GM12873 (cell line): ENCODE measurements around the gene NELFB.

Experiments
- TF ChIP-seq, protein P1 (sequence below): IDR thresholded peaks from 2 replicates; pipeline ENCODE4 v1.5.1; 2012; ENCODE audit warnings: low read depth, mild to moderate bottlenecking, moderate library complexity, low read length, control low read depth; ENCODE audit not compliant: insufficient read depth; ENCODE audit errors: missing control alignments

NELFB gene

DNA sequence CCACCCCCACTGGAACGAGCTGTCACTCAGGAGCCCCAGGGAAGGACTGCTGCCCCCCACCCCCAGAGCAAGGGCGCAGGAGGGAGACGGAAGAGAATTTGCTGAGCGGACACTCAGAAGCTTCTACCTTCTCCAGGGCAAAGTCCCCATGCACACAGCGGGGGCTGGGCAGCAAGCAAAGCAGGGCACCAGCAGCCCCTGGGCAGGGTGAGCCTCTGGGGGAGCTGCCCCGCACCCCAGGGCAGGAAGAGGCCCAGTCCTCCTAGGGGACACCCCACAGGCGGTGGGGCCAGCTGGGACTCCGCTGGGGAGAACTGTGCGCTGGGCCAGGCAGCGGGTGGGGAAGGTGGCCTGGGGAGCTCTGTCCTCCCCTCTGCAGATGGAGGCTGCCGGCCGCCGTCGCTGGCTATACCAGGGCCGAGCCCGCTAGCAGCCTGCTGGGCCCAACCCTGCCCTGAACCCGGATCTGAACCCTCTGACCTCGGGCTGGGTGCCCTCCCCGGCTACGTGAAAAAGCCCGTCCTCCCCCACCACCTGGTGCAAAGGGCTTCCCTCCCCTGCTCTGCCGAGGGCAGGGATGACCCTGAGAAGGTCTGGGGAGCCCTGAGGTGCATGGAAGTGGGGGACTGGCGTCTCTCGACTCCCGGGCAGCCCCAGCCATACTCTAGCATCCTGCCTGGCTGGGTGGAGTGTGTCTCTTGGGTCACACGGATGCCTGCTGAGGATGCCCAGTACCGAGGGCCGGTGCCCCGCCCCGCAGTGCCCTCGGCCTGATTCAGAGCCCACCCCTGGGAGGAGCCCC lies 25.0 kb upstream of the NELFB start:
- TF ChIP-seq, protein P1, sequence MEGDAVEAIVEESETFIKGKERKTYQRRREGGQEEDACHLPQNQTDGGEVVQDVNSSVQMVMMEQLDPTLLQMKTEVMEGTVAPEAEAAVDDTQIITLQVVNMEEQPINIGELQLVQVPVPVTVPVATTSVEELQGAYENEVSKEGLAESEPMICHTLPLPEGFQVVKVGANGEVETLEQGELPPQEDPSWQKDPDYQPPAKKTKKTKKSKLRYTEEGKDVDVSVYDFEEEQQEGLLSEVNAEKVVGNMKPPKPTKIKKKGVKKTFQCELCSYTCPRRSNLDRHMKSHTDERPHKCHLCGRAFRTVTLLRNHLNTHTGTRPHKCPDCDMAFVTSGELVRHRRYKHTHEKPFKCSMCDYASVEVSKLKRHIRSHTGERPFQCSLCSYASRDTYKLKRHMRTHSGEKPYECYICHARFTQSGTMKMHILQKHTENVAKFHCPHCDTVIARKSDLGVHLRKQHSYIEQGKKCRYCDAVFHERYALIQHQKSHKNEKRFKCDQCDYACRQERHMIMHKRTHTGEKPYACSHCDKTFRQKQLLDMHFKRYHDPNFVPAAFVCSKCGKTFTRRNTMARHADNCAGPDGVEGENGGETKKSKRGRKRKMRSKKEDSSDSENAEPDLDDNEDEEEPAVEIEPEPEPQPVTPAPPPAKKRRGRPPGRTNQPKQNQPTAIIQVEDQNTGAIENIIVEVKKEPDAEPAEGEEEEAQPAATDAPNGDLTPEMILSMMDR, result no peak

DNA sequence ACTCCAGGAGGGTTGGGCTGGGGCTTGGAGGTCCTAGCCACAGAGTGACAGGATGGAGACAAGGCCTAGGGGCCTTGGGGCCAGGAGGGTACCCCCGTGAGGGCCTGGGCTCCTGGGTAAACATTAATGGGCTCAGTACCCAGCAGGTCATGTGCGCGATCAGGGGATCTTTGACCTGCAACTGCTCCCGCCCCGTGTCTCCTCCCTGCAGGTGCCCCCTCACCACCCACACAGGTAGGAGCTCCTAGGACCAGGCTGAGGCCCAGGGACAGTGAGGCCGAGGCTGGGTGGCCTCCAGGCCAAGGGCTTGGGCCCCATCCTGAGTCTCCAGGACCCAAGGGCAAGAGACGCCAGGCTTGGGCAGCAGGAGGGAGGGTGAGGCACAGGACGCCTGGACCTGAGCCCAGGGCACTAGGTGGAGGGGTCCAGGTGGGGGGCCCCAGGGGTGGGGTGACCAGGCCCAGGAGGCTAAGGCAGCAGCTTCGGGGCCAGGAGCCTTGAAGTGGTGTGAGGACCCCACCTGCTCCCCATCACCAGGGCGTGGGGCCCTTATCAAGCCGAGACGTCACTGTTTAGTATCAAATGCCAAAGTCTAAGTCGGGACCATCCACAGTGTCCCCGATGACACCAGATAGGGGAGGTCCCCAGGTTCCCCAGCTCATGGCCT lies 24.3 kb upstream of the NELFB start, which contains the start of gene SLC34A3:
Gene SLC34A3, plus strand, starts transcription at position 197 of the 667 bp plus-strand sequence. CDS start 802 bp downstream, outside the sequence.
- TF ChIP-seq, protein P1, result no peak

DNA sequence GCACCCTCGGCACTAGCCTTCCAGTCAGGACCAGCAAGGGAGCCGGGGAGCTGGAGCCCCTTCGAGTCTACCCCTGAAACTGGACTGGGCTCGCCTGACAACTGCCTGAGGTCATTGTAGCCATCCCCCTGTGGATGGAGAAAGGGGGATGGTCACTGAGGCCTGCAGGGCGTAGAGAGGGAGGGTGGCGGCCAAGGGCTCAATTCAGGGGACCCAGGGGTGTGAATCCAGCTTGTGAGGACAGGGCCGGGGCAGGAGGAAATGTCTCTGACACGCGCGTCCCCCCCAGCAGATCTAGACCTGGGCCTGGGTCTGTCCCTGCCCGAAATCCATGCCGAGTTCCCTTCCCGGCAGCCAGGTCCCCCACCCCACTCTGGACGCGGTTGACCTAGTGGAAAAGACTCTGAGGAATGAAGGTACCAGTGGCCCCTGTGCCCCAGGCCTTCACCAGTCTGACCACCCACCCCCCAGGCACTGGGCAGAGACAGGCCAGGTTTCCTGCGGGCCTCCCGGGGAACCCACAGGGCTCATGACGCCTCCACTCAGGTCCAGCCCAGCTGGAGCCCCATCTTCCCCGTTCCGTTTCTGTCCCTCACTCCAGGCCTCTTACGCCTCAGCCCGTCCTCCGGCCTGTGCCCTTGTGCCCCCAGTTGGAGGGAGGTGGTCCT lies 23.6 kb upstream of the NELFB start:
- TF ChIP-seq, protein P1, result no peak

DNA sequence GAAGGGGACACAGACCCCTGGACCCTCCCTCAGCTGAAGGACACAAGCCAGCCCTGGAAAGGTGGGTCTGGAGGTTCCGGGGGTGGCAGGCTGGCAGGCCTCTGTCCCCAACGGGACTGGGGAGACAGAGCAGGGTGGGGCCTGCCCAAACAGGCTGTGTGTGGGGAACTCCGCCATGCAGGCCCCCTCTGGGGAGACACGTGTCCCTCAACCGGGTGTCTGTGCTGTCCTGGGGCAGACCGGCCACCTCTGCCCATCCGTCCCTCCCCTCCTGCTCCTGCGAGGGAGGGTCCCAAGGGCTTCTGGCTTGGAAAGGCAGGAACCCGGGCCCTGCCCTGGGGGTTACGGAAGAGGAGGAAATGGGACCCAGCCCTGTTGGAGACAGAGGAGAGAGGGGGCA lies 23.0 kb upstream of the NELFB start:
- TF ChIP-seq, protein P1, result no peak

DNA sequence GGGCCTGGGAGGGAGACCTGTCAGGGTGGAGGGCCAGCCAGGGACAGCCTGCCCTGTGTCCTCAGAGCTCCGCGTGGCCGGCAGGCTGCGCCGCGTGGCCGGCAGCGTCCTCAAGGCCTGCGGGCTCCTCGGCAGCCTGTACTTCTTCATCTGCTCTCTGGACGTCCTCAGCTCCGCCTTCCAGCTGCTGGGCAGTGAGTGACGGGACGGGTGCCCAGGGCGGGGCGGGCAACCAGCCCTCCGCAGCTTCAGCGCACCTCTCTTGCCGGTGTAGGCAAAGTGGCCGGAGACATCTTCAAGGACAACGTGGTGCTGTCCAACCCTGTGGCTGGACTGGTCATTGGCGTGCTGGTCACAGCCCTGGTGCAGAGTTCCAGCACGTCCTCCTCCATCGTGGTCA lies 22.6 kb upstream of the NELFB start:
- TF ChIP-seq, protein P1, result no peak

DNA sequence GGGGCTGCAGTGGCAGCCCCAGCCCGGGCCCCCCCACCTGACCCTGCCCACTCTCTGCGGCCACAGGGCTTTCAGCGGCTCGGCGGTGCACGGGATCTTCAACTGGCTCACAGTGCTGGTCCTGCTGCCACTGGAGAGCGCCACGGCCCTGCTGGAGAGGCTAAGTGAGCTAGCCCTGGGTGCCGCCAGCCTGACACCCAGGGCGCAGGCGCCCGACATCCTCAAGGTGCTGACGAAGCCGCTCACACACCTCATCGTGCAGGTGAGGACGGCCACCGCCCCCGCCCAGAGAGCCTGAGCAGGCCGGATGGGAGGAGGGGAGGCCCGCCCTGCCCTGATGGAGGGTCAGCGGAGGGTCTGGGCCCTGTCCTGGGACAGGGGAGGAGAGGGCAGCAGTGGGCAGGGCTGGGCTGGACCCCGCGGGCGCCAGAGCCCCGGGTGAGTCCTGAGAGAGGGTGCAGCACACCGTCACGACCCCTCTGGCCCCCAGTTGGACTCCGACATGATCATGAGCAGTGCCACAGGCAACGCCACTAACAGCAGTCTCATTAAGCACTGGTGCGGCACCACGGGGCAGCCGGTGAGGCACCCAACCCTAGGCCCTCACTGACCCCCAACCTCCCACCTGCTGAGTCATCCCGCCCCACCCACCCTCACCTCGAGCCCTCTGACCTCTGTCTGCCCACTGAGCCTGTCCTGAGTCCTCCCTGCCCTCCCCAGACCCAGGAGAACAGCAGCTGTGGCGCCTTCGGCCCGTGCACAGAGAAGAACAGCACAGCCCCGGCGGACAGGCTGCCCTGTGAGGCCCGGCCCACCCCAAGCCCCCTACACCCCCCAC lies 21.8 kb upstream of the NELFB start:
- TF ChIP-seq, protein P1, result no peak
